HCT116 (cell line): ENCODE data around the gene HBA1. TPM values are rescaled to one million over a fixed set of nuclear protein-coding genes. Genes with fewer than 3 reads are reported as not detected.

Experiments used
- ATAC-seq: fragments of 200-7000 bp; cut with Tn5 transposase; 2 replicates; pipeline ENCODE4 v1.9.1; 2020; ENCODE audit warnings: mild to moderate bottlenecking, moderate library complexity
- BruUV-seq: library from RNA; stranded (reverse); fragments of 400-500 nt; replicated peaks from 2 replicates; lab custom pipeline; 2021; lab: Mats Ljungman, UMichigan
- CTCF ChIA-PET: fragments of 300-600 bp; sonication (Branson Sonifier 250); formaldehyde crosslinking; loops from one replicate; lab custom pipeline; 2021; ENCODE audit warnings: antibody characterized with exemption; lab: Charles Lee
- POLR2A ChIA-PET: fragments of 300-600, 350-600 bp; sonication (Branson Sonifier 250); formaldehyde crosslinking; loops from one replicate; lab custom pipeline; 2021; ENCODE audit warnings: antibody characterized with exemption; lab: Charles Lee
- RAD21 ChIA-PET, 2 experiments: fragments of 300-600 bp; sonication (Branson Sonifier 250); formaldehyde crosslinking; loops; one replicate each; lab custom pipeline; 2023; ENCODE audit warnings: low total read pairs in 2 of 2; ENCODE audit not compliant: uncharacterized antibody in 2 of 2, unreplicated experiment in 2 of 2, low non-redundant PET in 1 of 2; lab: Charles Lee
- DNase-seq: peaks from one replicate; pipeline ENCODE4 v3.0.0-alpha.2; 2010; ENCODE audit warnings: low read depth, low spot score
- H2AFZ ChIP-seq: fragments of 200-600 bp; shearing (Covaris generic), sonication (generic); 2 replicates; pipeline ENCODE4 v1.6.1; 2017; ENCODE audit warnings: low read depth, mixed run types, mixed read lengths, antibody characterized with exemption, low read length; ENCODE audit not compliant: poor library complexity, severe bottlenecking
- H3K27ac ChIP-seq: 2 replicates; pipeline ENCODE4 v1.5.1; 2012; ENCODE audit warnings: low read depth, low read length
- H3K27me3 ChIP-seq: fragments of 200-600 bp; sonication (generic); 2 replicates; pipeline ENCODE4 v1.6.1; 2016; ENCODE audit warnings: mixed run types, low read length, mixed read lengths; ENCODE audit not compliant: insufficient read depth
- H3K36me3 ChIP-seq, 2 experiments: fragments of 200-500 bp in 1 of 2; fragments of 200-600 bp in 1 of 2; sonication (Bioruptor generic) in 1 of 2; sonication (generic) in 1 of 2; 2 replicates each; pipeline versions ENCODE4 v1.5.1 to v1.6.1; 2014 to 2016; ENCODE audit warnings: low read length in 2 of 2, inconsistent platforms in 1 of 2, mixed read lengths in 1 of 2, mixed run types in 1 of 2; ENCODE audit not compliant: insufficient read depth in 2 of 2, control insufficient read depth in 1 of 2
- H3K4me1 ChIP-seq, 2 experiments: fragments of 200-600 bp in 1 of 2; sonication (generic) in 1 of 2; 2 replicates each; pipeline versions ENCODE4 v1.5.1 to v1.6.1; 2012 to 2017; ENCODE audit warnings: low read length in 2 of 2, inconsistent platforms in 1 of 2, mild to moderate bottlenecking in 1 of 2, mixed read lengths in 1 of 2, mixed run types in 1 of 2, moderate library complexity in 1 of 2; ENCODE audit not compliant: insufficient read depth in 2 of 2, control insufficient read depth in 1 of 2
- H3K4me2 ChIP-seq: fragments of 200-600 bp; sonication (generic); 2 replicates; pipeline ENCODE4 v1.6.1; 2017; ENCODE audit warnings: mixed run types, low read length, mixed read lengths
- H3K4me3 ChIP-seq, 2 experiments: fragments of 200-600 bp in 1 of 2; sonication (generic) in 1 of 2; replicated peaks in 1 of 2; 2 replicates each; pipeline ENCODE4 v1.5.1; 2011 to 2016; ENCODE audit warnings: low read length in 2 of 2, control low read depth in 1 of 2, low read depth in 1 of 2, mild to moderate bottlenecking in 1 of 2, mixed read lengths in 1 of 2, mixed run types in 1 of 2
- H3K79me2 ChIP-seq: fragments of 200-600 bp; sonication (generic); 2 replicates; pipeline ENCODE4 v1.6.1; 2017; ENCODE audit warnings: mild to moderate bottlenecking, mixed run types, low read length, moderate library complexity, mixed read lengths; ENCODE audit not compliant: insufficient read depth
- H3K9ac ChIP-seq: fragments of 200-600 bp; sonication (generic); 2 replicates; pipeline ENCODE4 v1.6.1; 2016; ENCODE audit warnings: low read length, mixed read lengths
- H3K9me2 ChIP-seq: fragments of 200-600 bp; sonication (generic), shearing (Covaris generic); 2 replicates; pipeline ENCODE4 v1.6.1; 2017; ENCODE audit warnings: mixed run types, mild to moderate bottlenecking, moderate library complexity; ENCODE audit not compliant: insufficient read depth
- H3K9me3 ChIP-seq, 2 experiments: fragments of 200-500 bp in 1 of 2; fragments of 200-600 bp in 1 of 2; sonication (Bioruptor generic) in 1 of 2; sonication (generic) in 1 of 2; 2 replicates each; pipeline ENCODE4 v1.6.1; 2014 to 2017; ENCODE audit warnings: low read length in 2 of 2, mixed read lengths in 2 of 2, inconsistent platforms in 1 of 2, low read depth in 1 of 2, mild to moderate bottlenecking in 1 of 2, mixed run types in 1 of 2, moderate library complexity in 1 of 2; ENCODE audit not compliant: control insufficient read depth in 1 of 2, insufficient read depth in 1 of 2
- H4K20me1 ChIP-seq: fragments of 200-600 bp; sonication (generic), shearing (Covaris generic); 2 replicates; pipeline ENCODE4 v1.6.1; 2017; ENCODE audit warnings: mixed run types, mild to moderate bottlenecking, moderate library complexity; ENCODE audit not compliant: insufficient read depth
- CEBPB ChIP-seq: IDR thresholded peaks from 2 replicates; pipeline ENCODE4 v1.6.1; 2012; ENCODE audit warnings: low read depth
- EGR1 ChIP-seq: IDR thresholded peaks from 2 replicates; pipeline ENCODE4 v1.6.1; 2012; ENCODE audit warnings: low read depth
- JUND ChIP-seq: IDR thresholded peaks from 2 replicates; pipeline ENCODE4 v1.6.1; 2012
- POLR2AphosphoS5 ChIP-seq: IDR thresholded peaks from 2 replicates; pipeline ENCODE4 v1.6.1; 2011; ENCODE audit warnings: mild to moderate bottlenecking, low read depth, low read length, moderate library complexity
- RAD21 ChIP-seq: IDR thresholded peaks from 2 replicates; pipeline ENCODE4 v1.6.1; 2012; ENCODE audit warnings: low read depth, mild to moderate bottlenecking
- REST ChIP-seq: IDR thresholded peaks from 2 replicates; pipeline ENCODE4 v1.6.1; 2012; ENCODE audit warnings: low read depth
- SIN3A ChIP-seq: IDR thresholded peaks from 2 replicates; pipeline ENCODE4 v1.6.1; 2012; ENCODE audit warnings: low read depth
- SRF ChIP-seq: IDR thresholded peaks from 2 replicates; pipeline ENCODE4 v1.6.1; 2012; ENCODE audit warnings: low read depth
- YY1 ChIP-seq: IDR thresholded peaks from 2 replicates; pipeline ENCODE4 v1.6.1; 2011; ENCODE audit warnings: low read length, low read depth, moderate library complexity, mild to moderate bottlenecking; ENCODE audit not compliant: insufficient replicate concordance; ENCODE audit errors: extremely low read depth
- intact Hi-C: fragments of 100-400 bp; cut with micrococcal nuclease; formaldehyde crosslinking; loops from 2 replicates; pipeline ENCODE4 v1.10.0; 2022
- total RNA-seq: library from RNA; stranded (reverse); gene quantifications from one replicate; pipeline ENCODE4 v1.2.1, GENCODE V29; 2021; ENCODE audit not compliant: unreplicated experiment
- TF ChIP-seq, protein P1 (sequence below): IDR thresholded peaks from 2 replicates; pipeline ENCODE4 v1.6.1; 2012

HBA1 gene
- total RNA-seq, 1 experiment from 2014 or later = 4.9 TPM

DNA sequence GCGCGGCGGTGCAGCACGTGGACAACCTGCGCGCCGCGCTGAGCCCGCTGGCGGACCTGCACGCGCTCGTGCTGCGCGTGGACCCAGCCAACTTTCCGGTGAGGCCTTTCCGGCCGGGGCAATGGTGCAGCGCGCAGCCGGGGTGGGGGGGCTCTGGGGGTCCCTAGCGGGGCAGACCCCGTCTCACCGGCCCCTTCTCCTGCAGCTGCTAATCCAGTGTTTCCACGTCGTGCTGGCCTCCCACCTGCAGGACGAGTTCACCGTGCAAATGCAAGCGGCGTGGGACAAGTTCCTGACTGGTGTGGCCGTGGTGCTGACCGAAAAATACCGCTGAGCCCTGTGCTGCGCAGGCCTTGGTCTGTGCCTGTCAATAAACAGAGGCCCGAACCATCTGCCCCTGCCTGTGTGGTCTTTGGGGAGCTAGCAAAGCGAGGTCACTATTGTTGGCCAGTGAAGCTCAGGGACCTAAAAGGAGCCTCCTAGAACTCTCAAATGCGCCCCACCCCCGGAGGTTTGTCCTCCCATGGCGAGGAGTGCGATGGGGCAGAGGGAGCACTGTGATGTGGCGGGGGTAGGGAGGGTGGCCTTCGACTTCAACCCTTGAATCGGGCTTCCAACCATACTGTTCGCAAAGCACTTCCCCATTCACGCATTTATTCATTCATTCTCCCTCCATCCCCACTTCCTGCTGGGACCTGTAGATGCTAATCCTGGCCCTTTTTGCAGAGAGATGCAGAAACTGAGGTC lies 9.9 kb upstream of the HBA1 start:
- RAD21 ChIA-PET = no interaction called here
- BruUV-seq = no TSS peak
- H3K9me2 ChIP-seq = no peaks in the 10 kb centered on the region
- ATAC-seq = no peak
- H3K27me3 ChIP-seq = no peaks in the 10 kb centered on the region
- H3K79me2 ChIP-seq = no peaks in the 10 kb centered on the region
- H3K4me3 ChIP-seq = no peak overlapping the region
- H3K9me3 ChIP-seq = no peaks in the 10 kb centered on the region
- CTCF ChIA-PET = no interaction called here
- no peak overlapping the region for H3K27ac ChIP-seq
- no peaks in the 10 kb centered on the region for H4K20me1 ChIP-seq
- DNase-seq = no peak
- H3K9ac ChIP-seq = no peak overlapping the region
- no peak for TF ChIP-seq JUND
- no peak for TF ChIP-seq YY1
- TF ChIP-seq SRF = no peak
- TF ChIP-seq EGR1 = no peak
- TF ChIP-seq, all 23 proteins: peak for 0
- Histone ChIP-seq H3K4me2 (no peak overlapping the region), H2AFZ (no peak overlapping the region), H3K36me3 (no peaks in the 10 kb centered on the region), H3K4me1 (peaks cover 0 to 14% of the 10 kb centered on the region in 2 experiments; a peak in 2 of 4 replicates)
- intact Hi-C loops = no loop called here
- POLR2A ChIA-PET = no interaction called here

GRCh38 chr16:167122-167690 lies 9.3 kb upstream of the HBA1 start:
- ChIA-PET RAD21 (no interaction called here), CTCF (no interaction called here), POLR2A (no interaction called here)
- DNase-seq (no peak), ATAC-seq (no peak)
- intact Hi-C loops = no loop called here
- Histone ChIP-seq H3K36me3 (no peaks in the 10 kb centered on the region), H3K79me2 (no peaks in the 10 kb centered on the region), H3K27me3 (no peaks in the 10 kb centered on the region), H4K20me1 (no peaks in the 10 kb centered on the region), H3K27ac (no peak overlapping the region), H3K4me3 (no peak overlapping the region), H3K4me2 (no peak overlapping the region), H3K9me3 (no peaks in the 10 kb centered on the region), H3K9me2 (no peaks in the 10 kb centered on the region), H2AFZ (no peak overlapping the region), H3K4me1 (peaks cover 0 to 14% of the 10 kb centered on the region in 2 experiments; a peak in 2 of 4 replicates), H3K9ac (no peak overlapping the region)
- BruUV-seq = no TSS peak
- TF ChIP-seq JUND (no peak), POLR2AphosphoS5 (no peak), SRF (no peak), CEBPB (no peak), REST (no peak), RAD21 (no peak), SIN3A (no peak)
- TF ChIP-seq, protein P1, sequence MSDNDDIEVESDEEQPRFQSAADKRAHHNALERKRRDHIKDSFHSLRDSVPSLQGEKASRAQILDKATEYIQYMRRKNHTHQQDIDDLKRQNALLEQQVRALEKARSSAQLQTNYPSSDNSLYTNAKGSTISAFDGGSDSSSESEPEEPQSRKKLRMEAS = no peak
